CD4-positive, alpha-beta T cell (primary cell): ENCODE measurements around the gene SOX8. TPM values are rescaled to one million over a fixed set of nuclear protein-coding genes. Genes with fewer than 3 reads are reported as not detected.

Experiments used
- ATAC-seq: fragments of 200-7000 bp; cut with Tn5 transposase; one replicate; pipeline ENCODE4 v1.10.0; 2022; ENCODE audit warnings: mild to moderate bottlenecking; ENCODE audit not compliant: poor library complexity
- CTCF ChIA-PET: fragments of 350-600 bp; sonication (Branson Sonifier 250); formaldehyde crosslinking; loops from one replicate; lab custom pipeline; 2021; ENCODE audit warnings: antibody characterized with exemption, inconsistent platforms; lab: Charles Lee
- POLR2A ChIA-PET: fragments of 350-600 bp; sonication (Branson Sonifier 250); formaldehyde crosslinking; loops from one replicate; lab custom pipeline; 2021; ENCODE audit warnings: antibody characterized with exemption, inconsistent platforms; lab: Charles Lee
- DNase-seq, 14 experiments: peaks; one replicate each; pipeline ENCODE4 v3.0.0-alpha.2; 2013 to 2020; ENCODE audit warnings: mixed read lengths in 2 of 14
- H3K27ac ChIP-seq, 2 donors: one replicate each; pipeline versions ENCODE4 v1.5.1 to v1.7.0; 2013; ENCODE audit warnings: low read length in 2 of 2, low read depth in 1 of 2, mild to moderate bottlenecking in 1 of 2
- H3K27me3 ChIP-seq, 2 experiments: 1 replicate in 1 of 2; 2 replicates in 1 of 2; pipeline versions ENCODE4 v1.6.1 to v1.7.0; 2013; ENCODE audit warnings: low read length in 2 of 2, control low read depth in 1 of 2, mild to moderate bottlenecking in 1 of 2, moderate library complexity in 1 of 2; ENCODE audit not compliant: insufficient read depth in 2 of 2, control insufficient read depth in 1 of 2
- H3K36me3 ChIP-seq: one replicate; pipeline ENCODE4 v1.6.1; 2013; ENCODE audit warnings: low read length, control low read depth; ENCODE audit not compliant: insufficient read depth
- H3K4me1 ChIP-seq: one replicate; pipeline ENCODE4 v1.6.1; 2013; ENCODE audit warnings: low read length, control low read depth; ENCODE audit not compliant: insufficient read depth
- H3K4me3 ChIP-seq: one replicate; pipeline ENCODE4 v1.5.1; 2013; ENCODE audit warnings: mild to moderate bottlenecking, low read length, moderate library complexity
- H3K9me3 ChIP-seq, 2 experiments: 1 replicate in 1 of 2; 2 replicates in 1 of 2; pipeline versions ENCODE4 v1.6.1 to v1.7.0; 2013; ENCODE audit warnings: low read length in 2 of 2, mild to moderate bottlenecking in 2 of 2, control low read depth in 1 of 2, moderate library complexity in 1 of 2; ENCODE audit not compliant: control insufficient read depth in 1 of 2, insufficient read depth in 1 of 2
- H3K27ac Mint-ChIP-seq: one replicate; pipeline ENCODE4 v1.8.0; 2020; ENCODE audit warnings: mixed read lengths
- H3K27me3 Mint-ChIP-seq: one replicate; pipeline ENCODE4 v1.8.0; 2021; ENCODE audit warnings: mixed read lengths
- H3K36me3 Mint-ChIP-seq: one replicate; pipeline ENCODE4 v1.8.0; 2021; ENCODE audit warnings: low read depth, mixed read lengths
- H3K4me1 Mint-ChIP-seq: one replicate; pipeline ENCODE4 v1.8.0; 2021; ENCODE audit warnings: low read depth, mixed read lengths
- H3K4me3 Mint-ChIP-seq: one replicate; pipeline ENCODE4 v1.8.0; 2020; ENCODE audit warnings: mild to moderate bottlenecking, mixed read lengths
- H3K9me3 Mint-ChIP-seq: one replicate; pipeline ENCODE4 v1.8.0; 2020; ENCODE audit warnings: mixed read lengths
- intact Hi-C, 2 experiments: fragments of 100-400 bp; cut with DNase I in 1 of 2; cut with micrococcal nuclease in 1 of 2; formaldehyde crosslinking; loops; one replicate each; pipeline versions ENCODE4 v1.15.1 to v1.9.0; 2023 to 2025; cut with DNase I, micrococcal nuclease
- total RNA-seq, 174 experiments: library from RNA in 2 of 174; stranded (reverse) in 2 of 174; gene quantifications; one replicate each; pipeline ENCODE4 v1.2.3 and lab custom pipeline; 2021 to 2026
- TF ChIP-seq, protein P1 (sequence below): fragments of 200-600 bp; IDR thresholded peaks from one replicate; pipeline ENCODE4 v1.8.0; 2022; ENCODE audit warnings: antibody characterized with exemption, mild to moderate bottlenecking

Gene SOX8
- total RNA-seq, 2 experiments from 2014 or later = 1.4 to 2.3 TPM

DNA sequence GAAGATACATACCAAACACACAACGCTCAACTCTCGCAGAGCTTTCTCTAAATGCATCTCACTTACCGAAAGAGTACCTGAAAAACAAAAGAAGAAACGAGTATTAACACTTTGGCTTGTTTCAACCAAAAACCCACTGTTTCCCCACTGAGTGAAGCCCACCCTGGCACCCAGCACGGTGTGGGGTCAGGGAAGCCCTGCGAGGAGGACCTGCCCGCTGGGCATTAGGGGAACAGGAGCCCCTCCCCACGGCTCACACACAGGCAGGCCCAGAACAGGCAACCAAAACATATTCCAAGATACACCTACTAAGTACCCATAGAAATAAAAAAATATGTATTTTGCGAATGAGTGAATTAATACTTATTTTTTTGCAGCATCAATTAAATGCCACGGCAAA, 47.4 kb upstream of the SOX8 start:
- Mint-ChIP-seq H3K4me3 (no peak overlapping the region), H3K9me3 (no peaks in the 10 kb centered on the region), H3K27me3 (no peaks in the 10 kb centered on the region), H3K36me3 (peaks cover 47% of the 10 kb centered on the region), H3K27ac (no peak overlapping the region), H3K4me1 (no peaks in the 10 kb centered on the region)
- Histone ChIP-seq H3K4me1 (no peaks in the 10 kb centered on the region), H3K27ac (no peak overlapping the region), H3K9me3 (no peaks in the 10 kb centered on the region), H3K27me3 (no peaks in the 10 kb centered on the region), H3K4me3 (no peak overlapping the region), H3K36me3 (peaks cover 26% of the 10 kb centered on the region)
- TF ChIP-seq, protein P1, sequence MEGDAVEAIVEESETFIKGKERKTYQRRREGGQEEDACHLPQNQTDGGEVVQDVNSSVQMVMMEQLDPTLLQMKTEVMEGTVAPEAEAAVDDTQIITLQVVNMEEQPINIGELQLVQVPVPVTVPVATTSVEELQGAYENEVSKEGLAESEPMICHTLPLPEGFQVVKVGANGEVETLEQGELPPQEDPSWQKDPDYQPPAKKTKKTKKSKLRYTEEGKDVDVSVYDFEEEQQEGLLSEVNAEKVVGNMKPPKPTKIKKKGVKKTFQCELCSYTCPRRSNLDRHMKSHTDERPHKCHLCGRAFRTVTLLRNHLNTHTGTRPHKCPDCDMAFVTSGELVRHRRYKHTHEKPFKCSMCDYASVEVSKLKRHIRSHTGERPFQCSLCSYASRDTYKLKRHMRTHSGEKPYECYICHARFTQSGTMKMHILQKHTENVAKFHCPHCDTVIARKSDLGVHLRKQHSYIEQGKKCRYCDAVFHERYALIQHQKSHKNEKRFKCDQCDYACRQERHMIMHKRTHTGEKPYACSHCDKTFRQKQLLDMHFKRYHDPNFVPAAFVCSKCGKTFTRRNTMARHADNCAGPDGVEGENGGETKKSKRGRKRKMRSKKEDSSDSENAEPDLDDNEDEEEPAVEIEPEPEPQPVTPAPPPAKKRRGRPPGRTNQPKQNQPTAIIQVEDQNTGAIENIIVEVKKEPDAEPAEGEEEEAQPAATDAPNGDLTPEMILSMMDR = no peak
- DNase-seq (no peak), ATAC-seq (no peak)
- POLR2A ChIA-PET = no interaction called here
- intact Hi-C loops = no loop called here
- CTCF ChIA-PET = no interaction called here

DNA sequence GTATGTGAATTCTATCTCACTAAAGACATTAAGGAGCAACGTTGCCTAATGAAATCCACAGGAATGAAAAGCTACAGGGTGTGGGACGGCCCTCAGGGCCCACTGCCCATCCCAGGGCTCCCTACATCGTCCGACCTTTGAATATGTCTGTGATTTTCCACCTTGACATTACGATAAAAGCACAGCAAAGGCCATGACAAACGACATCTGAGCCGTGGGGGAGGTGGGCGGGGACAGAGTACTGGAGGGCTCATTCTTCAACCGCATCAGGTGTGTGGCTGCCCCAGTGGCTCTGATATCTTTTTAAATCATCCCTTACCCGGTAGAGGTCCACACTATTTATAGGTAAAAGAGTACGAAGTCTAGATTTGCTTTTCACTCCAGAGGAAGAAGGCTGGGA, 45.9 kb upstream of the SOX8 start:
- DNase-seq (no peak), ATAC-seq (no peak)
- Mint-ChIP-seq H3K4me3 (no peak overlapping the region), H3K27ac (no peak overlapping the region), H3K36me3 (peaks cover 53% of the 10 kb centered on the region), H3K9me3 (no peaks in the 10 kb centered on the region), H3K4me1 (no peaks in the 10 kb centered on the region), H3K27me3 (no peaks in the 10 kb centered on the region)
- TF ChIP-seq, protein P1 = no peak
- ChIA-PET CTCF (no interaction called here), POLR2A (no interaction called here)
- intact Hi-C loops = no loop called here
- Histone ChIP-seq H3K9me3 (no peaks in the 10 kb centered on the region), H3K4me1 (no peaks in the 10 kb centered on the region), H3K36me3 (peaks cover 19% of the 10 kb centered on the region), H3K27me3 (no peaks in the 10 kb centered on the region), H3K27ac (no peak overlapping the region), H3K4me3 (no peak overlapping the region)

DNA sequence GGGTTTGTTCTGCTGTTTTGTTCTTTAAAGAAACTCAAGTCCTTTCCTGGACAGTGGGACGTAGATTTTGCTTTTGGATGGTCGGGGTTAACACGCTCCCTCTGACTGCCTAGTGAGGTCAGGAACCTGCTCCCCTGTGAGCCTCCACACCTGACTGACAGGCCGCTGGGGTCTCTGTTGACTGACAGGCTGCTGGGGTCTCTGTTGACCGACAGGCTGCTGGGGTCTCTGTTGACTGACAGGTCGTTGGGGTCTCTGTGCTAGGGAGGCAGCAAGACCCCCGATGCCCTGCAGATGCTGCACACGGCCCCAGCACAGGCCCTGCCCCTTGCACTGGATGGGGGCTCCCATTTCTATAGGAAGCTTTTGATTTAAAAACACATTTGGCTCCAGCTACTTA, 44.3 kb upstream of the SOX8 start:
- TF ChIP-seq, protein P1 = no peak
- no peak overlapping the region for H3K4me3 Mint-ChIP-seq
- Histone ChIP-seq H3K4me3 (no peak overlapping the region), H3K36me3 (peaks cover 18% of the 10 kb centered on the region), H3K27me3 (no peaks in the 10 kb centered on the region), H3K9me3 (peaks cover 7% of the 10 kb centered on the region in 2 experiments), H3K4me1 (no peaks in the 10 kb centered on the region), H3K27ac (no peak overlapping the region)
- ChIA-PET POLR2A (no interaction called here), CTCF (no interaction called here)
- H3K4me1 Mint-ChIP-seq = no peaks in the 10 kb centered on the region
- peaks cover 5% of the 10 kb centered on the region for H3K9me3 Mint-ChIP-seq
- no peak for DNase-seq
- H3K27me3 Mint-ChIP-seq = no peaks in the 10 kb centered on the region
- H3K36me3 Mint-ChIP-seq = peaks cover 61% of the 10 kb centered on the region
- no peak overlapping the region for H3K27ac Mint-ChIP-seq
- ATAC-seq = no peak
- intact Hi-C loops = no loop called here
